NB4 (cell line): ENCODE measurements around the gene GCSAML.

Experiments
- DNase-seq: peaks from one replicate; pipeline ENCODE4 v3.0.0; 2010; ENCODE audit warnings: low read depth
- H3K4me3 ChIP-seq: one replicate; pipeline ENCODE4 v1.5.1; 2011; ENCODE audit warnings: mild to moderate bottlenecking, low read depth, low read length, moderate library complexity
- CTCF ChIP-seq: IDR thresholded peaks from one replicate; pipeline ENCODE4 v1.5.1; 2012; ENCODE audit warnings: low read depth, low read length
- MAX ChIP-seq: IDR thresholded peaks from 2 replicates; pipeline ENCODE4 v1.6.1; 2011; ENCODE audit warnings: low read depth, low read length
- MYC ChIP-seq: IDR thresholded peaks from 2 replicates; pipeline ENCODE4 v1.6.1; 2011; ENCODE audit warnings: low read depth, low read length
- POLR2A ChIP-seq: IDR thresholded peaks from 2 replicates; pipeline ENCODE4 v1.6.1; 2011; ENCODE audit warnings: mild to moderate bottlenecking; ENCODE audit not compliant: insufficient read length; ENCODE audit errors: extremely low read depth

The GCSAML gene

GRCh38 chr1:247536340-247536739 is 12.6 kb upstream of the GCSAML start, which contains the start of gene OR2C3:
OR2C3 (minus strand) TSS chr1:247536440; CDS start chr1:247532511, 3,929 bp downstream.
- no peak within 1 kb of the TSS for H3K4me3 ChIP-seq
- no peak for TF ChIP-seq POLR2A
- no peak for DNase-seq

GRCh38 chr1:247538561-247538960 is 10.4 kb upstream of the GCSAML start:
- TF ChIP-seq MAX (no peak), MYC (no peak), POLR2A (no peak), CTCF (no peak)
- DNase-seq: no peak
- no peak overlapping the region for H3K4me3 ChIP-seq

GRCh38 chr1:247539215-247539614 is 9.7 kb upstream of the GCSAML start:
- TF ChIP-seq MYC (no peak), MAX (no peak), POLR2A (no peak), CTCF (no peak)
- no peak overlapping the region for H3K4me3 ChIP-seq
- peak; percentile 8 for DNase-seq

- DNase-seq: peak; percentile 37
- H3K4me3 ChIP-seq: no peak overlapping the region
- TF ChIP-seq MYC (no peak), CTCF (no peak), POLR2A (no peak), MAX (no peak)
These were observed 8.4 kb upstream of the GCSAML start for GRCh38 chr1:247540581-247540980.

- no peak for TF ChIP-seq CTCF
- no peak for TF ChIP-seq MYC
- TF ChIP-seq MAX: no peak
- no peak for TF ChIP-seq POLR2A
- no peak overlapping the region for H3K4me3 ChIP-seq
- peak; percentile 10 for DNase-seq
These were observed 6.1 kb upstream of the GCSAML start for GRCh38 chr1:247542811-247543210.

- peak; percentile 67 for DNase-seq
- no peak for TF ChIP-seq CTCF
- TF ChIP-seq MYC: no peak
- no peak for TF ChIP-seq POLR2A
- peak; percentile 60; the same call in 1 of the 2 replicates for TF ChIP-seq MAX
- no peak overlapping the region for H3K4me3 ChIP-seq
These were observed 842 bp upstream of the GCSAML start for GRCh38 chr1:247548092-247548491.
